ENCODE data around the gene FCER1G.

GRCh38 chr1:161267321-161267720, 52.2 kb downstream of the FCER1G start:
- TF ChIP-seq POLR2A (IDR thresholded peaks at IDR 0.05): no peak
- TF ChIP-seq CTCF (IDR thresholded peaks at IDR 0.05): no peak
- TF ChIP-seq EP300 (IDR thresholded peaks at IDR 0.05): no peak
